Measurements from ENCODE around the gene FGF5.
"Not testable (repeated sequence)": the region's sequence is repeated elsewhere in the genome, so short reads cannot be mapped to it uniquely, and the experiment has no call there.

FGF5 gene

DNA sequence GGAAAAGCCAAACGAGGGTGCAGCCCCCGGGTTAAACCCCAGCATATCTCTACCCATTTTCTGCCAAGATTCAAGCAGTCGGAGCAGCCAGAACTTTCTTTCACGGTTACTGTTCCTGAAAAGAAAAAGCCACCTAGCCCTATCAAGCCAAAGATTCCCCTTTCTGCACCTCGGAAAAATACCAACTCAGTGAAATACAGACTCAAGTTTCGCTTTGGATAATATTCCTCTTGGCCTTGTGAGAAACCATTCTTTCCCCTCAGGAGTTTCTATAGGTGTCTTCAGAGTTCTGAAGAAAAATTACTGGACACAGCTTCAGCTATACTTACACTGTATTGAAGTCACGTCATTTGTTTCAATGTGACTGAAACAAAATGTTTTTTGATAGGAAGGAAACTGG lies 20.0 kb downstream of the FGF5 start:
- DNase-seq (ENCODE audit: low spot score): no peak
- Histone ChIP-seq H3K27ac (no peak overlapping the region), H3K4me3 (no peak overlapping the region)
- TF ChIP-seq CTCF (IDR thresholded peaks at IDR 0.05): no peak

DNA sequence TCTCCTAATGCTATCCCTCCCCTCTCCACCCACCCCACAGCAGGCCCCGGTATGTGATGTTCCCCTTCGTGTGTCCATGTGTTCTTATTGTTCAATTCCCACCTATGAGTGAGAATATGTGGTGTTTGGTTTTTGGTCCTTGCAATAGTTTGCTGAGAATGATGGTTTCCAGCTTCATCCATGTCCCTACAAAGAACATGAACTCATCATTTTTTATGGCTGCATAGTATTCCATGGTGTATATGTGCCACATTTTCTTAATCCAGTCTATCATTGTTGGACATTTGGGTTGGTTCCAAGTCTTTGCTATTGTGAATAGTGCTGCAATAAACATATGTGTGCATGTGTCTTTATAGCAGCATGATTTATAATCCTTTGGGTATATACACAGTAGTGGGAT lies 24.2 kb downstream of the FGF5 start:
- not testable (repeated sequence) for H3K4me3 ChIP-seq; DNase-seq (ENCODE audit: low spot score); H3K27ac ChIP-seq

- H3K4me3 ChIP-seq: no peak overlapping the region
- no peak for TF ChIP-seq CTCF (IDR thresholded peaks at IDR 0.05)
- no peak overlapping the region for H3K27ac ChIP-seq
- no peak for DNase-seq (ENCODE audit: low spot score)
Observed at GRCh38 chr4:80294206-80294605, 27.7 kb downstream of the FGF5 start.

DNA sequence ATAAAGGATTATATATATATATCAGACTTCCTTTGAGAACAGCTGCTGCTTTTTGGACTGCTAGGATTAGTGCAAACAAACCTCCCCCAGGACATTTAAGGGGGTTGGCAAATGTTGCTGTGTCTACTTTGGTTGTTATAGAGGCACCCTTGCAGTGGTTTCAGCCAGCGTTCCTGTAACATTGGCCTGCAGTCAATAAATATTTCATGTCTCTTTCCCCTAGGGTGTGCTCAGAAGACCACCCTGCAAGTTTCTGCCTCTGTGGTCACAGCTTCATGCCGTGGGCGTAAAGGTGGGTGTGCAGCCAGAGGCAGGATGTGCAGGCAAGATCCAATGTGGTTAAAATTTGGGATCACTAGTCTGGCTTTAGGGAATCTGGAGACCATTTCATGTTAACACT lies 28.9 kb downstream of the FGF5 start:
- no peak for TF ChIP-seq CTCF (IDR thresholded peaks at IDR 0.05)
- Histone ChIP-seq H3K27ac (no peak overlapping the region), H3K4me3 (no peak overlapping the region)
- DNase-seq (ENCODE audit: low spot score): no peak

- DNase-seq (ENCODE audit: low spot score): no peak
- Histone ChIP-seq H3K27ac (no peak overlapping the region), H3K4me3 (no peak overlapping the region)
- no peak for TF ChIP-seq CTCF (IDR thresholded peaks at IDR 0.05)
Observed at GRCh38 chr4:80295826-80296225, 29.4 kb downstream of the FGF5 start.

GRCh38 chr4:80301884-80302283 lies 35.4 kb downstream of the FGF5 start:
- no peak overlapping the region for H3K4me3 ChIP-seq
- no peak overlapping the region for H3K27ac ChIP-seq
- no peak for TF ChIP-seq CTCF (IDR thresholded peaks at IDR 0.05)
- DNase-seq (ENCODE audit: low spot score): no peak

GRCh38 chr4:80302616-80303223 lies 36.3 kb downstream of the FGF5 start:
- DNase-seq (ENCODE audit: low spot score): no peak
- no peak overlapping the region for H3K4me3 ChIP-seq
- TF ChIP-seq CTCF (IDR thresholded peaks at IDR 0.05): no peak
- H3K27ac ChIP-seq: no peak overlapping the region

- Histone ChIP-seq H3K4me3 (no peak overlapping the region), H3K27ac (no peak overlapping the region)
- no peak for DNase-seq (ENCODE audit: low spot score)
- TF ChIP-seq CTCF (IDR thresholded peaks at IDR 0.05): no peak
Observed at GRCh38 chr4:80305466-80305865, 39.0 kb downstream of the FGF5 start.
